ENCODE measurements around the gene LIN9. TPM values are rescaled to one million over a fixed set of nuclear protein-coding genes. Genes with fewer than 3 reads are reported as not detected.

Gene LIN9
- total and polyA plus RNA-seq, 5 donors, result 5.0 to 9.9 (median 7.1) TPM

DNA sequence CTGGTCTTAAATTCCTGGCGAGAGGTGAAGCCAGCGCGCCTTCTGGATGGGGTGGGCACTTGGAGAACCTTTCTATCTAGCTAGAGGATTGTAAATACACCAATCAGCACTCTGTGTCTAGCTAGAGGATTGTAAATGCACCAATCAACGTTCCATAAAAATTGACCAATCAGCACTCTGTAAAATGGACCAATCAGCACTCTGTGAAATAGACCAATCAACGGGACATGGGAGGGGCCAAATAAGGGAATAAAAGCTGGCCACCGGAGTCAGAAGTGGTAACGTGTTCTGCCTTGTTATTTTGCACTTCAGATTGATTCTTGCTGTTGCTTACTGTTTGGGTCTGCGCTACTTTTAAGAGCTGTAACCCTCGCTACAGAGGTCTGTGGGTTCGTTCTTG lies 12.0 kb upstream of the LIN9 start:
- H3K27ac ChIP-seq (ENCODE audit: low read length), result no peak overlapping the region
- H3K4me3 ChIP-seq (ENCODE audit: low read length), result no peak overlapping the region
- intact Hi-C loops (cut with DNase I), result no loop called here
- H3K9me3 ChIP-seq (ENCODE audit: control insufficient read depth, low read length), result no peaks in the 10 kb centered on the region
- DNase-seq, result no peak
- no peaks in the 10 kb centered on the region for H3K4me1 ChIP-seq (ENCODE audit: control insufficient read depth, insufficient read depth, low read length)
- no peaks in the 10 kb centered on the region for H3K27me3 ChIP-seq (ENCODE audit: control insufficient read depth, insufficient read depth)
- WGBS, result 92% methylated on average over 10 of the region's 10 CpGs
- ATAC-seq, result no peak

DNA sequence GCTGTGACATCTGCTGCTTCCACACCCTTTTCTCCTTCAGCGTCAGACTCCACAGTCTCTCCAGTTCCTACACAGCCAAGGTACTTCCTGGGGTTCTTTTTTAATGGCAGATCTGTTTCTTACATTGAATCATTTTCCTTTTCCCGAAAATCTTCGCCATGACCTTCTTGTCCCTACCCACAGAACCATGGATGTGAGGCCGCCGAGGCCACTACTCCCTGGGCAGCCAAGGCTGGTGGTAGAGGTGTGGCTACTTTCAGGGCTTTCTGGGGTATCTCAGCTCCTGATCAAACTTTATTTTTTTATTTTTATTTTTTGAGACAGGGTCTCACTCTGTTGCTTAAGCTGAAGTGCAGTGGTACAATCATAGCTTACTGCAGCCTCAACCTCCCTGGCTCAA lies 9.5 kb upstream of the LIN9 start:
- H3K4me1 ChIP-seq (ENCODE audit: control insufficient read depth, insufficient read depth, low read length), result no peaks in the 10 kb centered on the region
- WGBS, result 94% methylated on average over 5 of the region's 5 CpGs
- H3K27ac ChIP-seq (ENCODE audit: low read length), result no peak overlapping the region
- H3K9me3 ChIP-seq (ENCODE audit: control insufficient read depth, low read length), result no peaks in the 10 kb centered on the region
- H3K4me3 ChIP-seq (ENCODE audit: low read length), result no peak overlapping the region
- ATAC-seq, result no peak
- intact Hi-C loops (cut with DNase I), result no loop called here
- DNase-seq, result no peak
- no peaks in the 10 kb centered on the region for H3K27me3 ChIP-seq (ENCODE audit: control insufficient read depth, insufficient read depth)

DNA sequence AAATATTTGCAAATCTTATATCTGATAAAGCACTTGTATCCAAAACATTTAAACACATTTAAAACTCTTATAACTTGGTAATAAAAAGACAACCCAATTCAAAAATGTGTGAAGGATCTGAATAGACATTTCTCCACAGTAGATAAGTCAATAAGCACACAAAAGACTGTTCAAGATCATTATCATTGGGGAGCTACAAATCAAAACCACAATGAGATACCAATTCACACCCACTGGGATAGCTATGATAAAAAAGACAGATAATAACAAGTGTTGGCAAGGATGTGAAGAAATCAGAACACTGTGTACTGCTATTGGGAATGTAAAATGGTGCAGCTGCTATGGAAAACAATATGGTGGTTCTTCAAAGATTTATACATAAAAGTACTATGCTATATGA lies 5.1 kb upstream of the LIN9 start:
- Histone ChIP-seq H3K4me3 (ENCODE audit: low read length) (no peak overlapping the region), H3K9me3 (ENCODE audit: control insufficient read depth, low read length) (no peaks in the 10 kb centered on the region), H3K27ac (ENCODE audit: low read length) (no peak overlapping the region), H3K27me3 (ENCODE audit: control insufficient read depth, insufficient read depth) (no peaks in the 10 kb centered on the region), H3K4me1 (ENCODE audit: control insufficient read depth, insufficient read depth, low read length) (no peaks in the 10 kb centered on the region)
- ATAC-seq (no peak), DNase-seq (no peak)
- intact Hi-C loops (cut with DNase I), result no loop called here

DNA sequence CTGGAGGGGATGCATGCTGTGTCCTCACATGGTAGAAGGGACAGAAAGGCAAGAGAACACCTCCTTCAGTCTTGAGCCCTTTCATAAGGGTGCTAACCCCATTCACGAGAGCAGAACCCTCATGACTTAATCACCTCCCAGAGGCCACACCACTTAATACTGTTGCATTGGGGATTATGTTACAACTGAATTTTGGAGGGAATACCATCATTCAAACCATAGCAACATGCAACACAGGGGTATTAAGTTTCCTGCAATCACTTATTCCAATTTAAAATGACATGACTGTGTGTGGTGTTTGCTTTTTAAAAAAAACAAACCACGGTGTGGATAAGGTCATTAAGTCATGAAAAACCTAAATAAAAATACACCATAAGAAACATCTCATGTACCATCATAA lies 3.1 kb upstream of the LIN9 start:
- no peak for ATAC-seq
- intact Hi-C loops (cut with DNase I), result no loop called here
- 95% methylated on average over 2 of the region's 2 CpGs for WGBS
- Histone ChIP-seq H3K4me1 (ENCODE audit: control insufficient read depth, insufficient read depth, low read length) (no peaks in the 10 kb centered on the region), H3K27me3 (ENCODE audit: control insufficient read depth, insufficient read depth) (no peaks in the 10 kb centered on the region), H3K4me3 (ENCODE audit: low read length) (no peak overlapping the region), H3K9me3 (ENCODE audit: control insufficient read depth, low read length) (no peaks in the 10 kb centered on the region), H3K27ac (ENCODE audit: low read length) (no peak overlapping the region)
- DNase-seq, result no peak

DNA sequence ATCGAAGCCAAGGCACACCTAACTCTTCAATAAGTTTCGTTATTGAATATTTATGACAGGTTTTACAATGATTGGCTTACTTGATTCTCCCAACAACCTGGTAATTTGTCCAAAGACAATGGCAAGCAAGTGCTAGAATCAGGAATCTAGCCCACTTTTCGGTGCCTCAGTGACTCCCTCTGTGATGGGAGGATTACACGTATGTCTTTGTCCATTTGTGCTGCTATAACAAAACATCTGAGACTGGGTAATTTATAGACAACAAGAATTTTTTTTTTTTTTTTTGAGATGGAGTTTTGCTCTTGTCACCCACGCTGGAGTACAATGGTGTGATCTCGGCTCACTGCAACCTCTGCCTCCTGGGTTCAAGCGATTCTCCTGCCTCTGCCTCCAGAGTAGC lies 2.4 kb upstream of the LIN9 start:
- 96% methylated on average over 7 of the region's 7 CpGs for WGBS
- Histone ChIP-seq H3K4me3 (ENCODE audit: low read length) (no peak overlapping the region), H3K27me3 (ENCODE audit: control insufficient read depth, insufficient read depth) (no peaks in the 10 kb centered on the region), H3K27ac (ENCODE audit: low read length) (no peak overlapping the region), H3K4me1 (ENCODE audit: control insufficient read depth, insufficient read depth, low read length) (no peaks in the 10 kb centered on the region), H3K9me3 (ENCODE audit: control insufficient read depth, low read length) (no peaks in the 10 kb centered on the region)
- intact Hi-C loops (cut with DNase I), result no loop called here
- no peak for ATAC-seq
- DNase-seq, result no peak

DNA sequence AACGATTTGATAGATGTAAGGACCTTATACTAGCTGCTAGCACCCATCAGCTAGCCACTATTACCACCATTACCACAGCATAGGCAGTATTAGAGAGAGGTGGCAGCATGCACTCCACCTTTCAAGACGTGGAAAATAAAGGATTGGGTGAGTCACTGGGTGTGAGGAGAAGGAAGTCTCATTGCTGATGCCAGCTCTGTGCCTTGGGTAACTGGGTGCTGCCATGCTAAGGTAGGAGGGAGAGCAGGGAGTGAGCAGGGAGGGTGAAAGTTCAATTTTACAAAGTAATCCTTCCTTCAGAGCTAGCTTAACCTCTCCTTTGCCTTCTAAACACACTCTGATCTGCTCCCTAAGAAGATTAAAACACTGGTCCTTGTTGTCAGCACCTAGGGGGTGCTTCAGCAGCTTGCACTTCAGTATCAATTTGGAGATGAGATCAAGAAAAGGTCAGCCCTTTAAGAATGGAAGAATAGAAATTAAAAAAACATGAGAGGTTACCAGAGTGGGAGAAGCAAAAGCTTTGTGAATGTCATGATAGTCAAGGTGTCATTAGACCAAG lies 1.8 kb upstream of the LIN9 start:
- DNase-seq (no peak), ATAC-seq (no peak)
- Histone ChIP-seq H3K27me3 (ENCODE audit: control insufficient read depth, insufficient read depth) (no peaks in the 10 kb centered on the region), H3K9me3 (ENCODE audit: control insufficient read depth, low read length) (no peaks in the 10 kb centered on the region), H3K4me1 (ENCODE audit: control insufficient read depth, insufficient read depth, low read length) (no peaks in the 10 kb centered on the region), H3K27ac (ENCODE audit: low read length) (no peak overlapping the region), H3K4me3 (ENCODE audit: low read length) (no peak overlapping the region)
- 87% methylated on average over 2 of the region's 2 CpGs for WGBS
- intact Hi-C loops (cut with DNase I), result no loop called here

DNA sequence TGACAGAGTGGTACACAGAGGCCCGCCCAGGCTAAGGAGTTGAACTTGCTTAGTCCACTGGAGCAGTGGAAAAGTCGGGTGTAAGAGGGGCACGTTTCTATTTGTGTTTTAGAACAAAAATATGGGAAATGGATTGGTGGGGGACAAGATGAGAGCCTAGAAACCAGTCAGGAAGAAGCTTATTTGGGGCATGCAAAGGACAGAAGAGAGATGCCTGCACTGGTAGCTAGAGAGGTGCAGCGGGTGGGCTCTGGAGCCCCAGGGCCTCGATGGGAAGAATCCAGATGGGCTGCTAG lies 1.2 kb upstream of the LIN9 start:
- H3K27ac ChIP-seq (ENCODE audit: low read length), result peak overlapping the region; percentile 13
- DNase-seq (no peak), ATAC-seq (no peak)
- H3K4me1 ChIP-seq (ENCODE audit: control insufficient read depth, insufficient read depth, low read length), result no peaks in the 10 kb centered on the region
- H3K27me3 ChIP-seq (ENCODE audit: control insufficient read depth, insufficient read depth), result no peaks in the 10 kb centered on the region
- H3K4me3 ChIP-seq (ENCODE audit: low read length), result no peak overlapping the region
- intact Hi-C loops (cut with DNase I), result no loop called here
- 87% methylated on average over 5 of the region's 5 CpGs for WGBS
- no peaks in the 10 kb centered on the region for H3K9me3 ChIP-seq (ENCODE audit: control insufficient read depth, low read length)

DNA sequence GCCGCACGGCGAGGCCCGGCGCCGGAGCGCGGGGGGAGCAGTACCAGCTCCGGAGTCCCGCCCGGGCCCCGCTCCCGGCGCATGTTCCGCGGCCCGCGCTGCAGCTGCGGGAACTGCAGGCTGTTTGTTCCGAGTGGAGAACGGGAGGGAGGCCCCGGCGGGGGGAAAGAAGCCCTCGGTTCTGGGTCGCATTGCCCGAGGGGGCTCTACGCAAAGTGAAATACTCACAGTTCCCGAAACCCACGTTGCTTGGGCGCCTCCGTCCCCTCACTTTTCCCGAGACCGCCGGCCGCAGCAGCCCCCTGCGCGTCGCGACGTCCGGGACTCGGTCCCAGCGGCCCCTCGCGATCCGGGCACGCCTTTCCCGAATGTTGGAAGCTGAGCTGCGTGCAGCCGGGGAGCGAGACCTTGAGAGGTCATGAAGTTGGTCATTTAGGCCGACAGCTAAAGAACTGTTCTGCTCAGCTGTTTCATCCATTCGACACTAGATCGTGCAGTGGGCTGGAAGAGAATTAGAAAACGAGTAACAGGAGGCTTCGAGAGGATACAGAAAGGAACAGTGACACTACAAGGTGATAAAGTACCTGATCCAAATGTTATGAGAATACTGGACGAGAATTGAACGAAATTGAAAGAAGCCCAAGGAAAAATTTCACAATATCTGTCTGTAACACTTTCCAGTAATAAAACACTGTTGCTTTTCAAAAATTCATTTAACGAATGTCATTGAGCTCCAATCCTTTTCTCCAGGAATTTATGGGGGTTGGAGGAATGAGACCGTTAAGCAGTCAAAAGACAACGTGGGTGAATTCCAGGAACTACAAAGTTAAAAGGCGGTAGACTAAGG lies 657 bp upstream of the LIN9 start:
- intact Hi-C loops (cut with DNase I), result no loop called here
- WGBS, result 4% methylated on average over 62 of the region's 62 CpGs
- Histone ChIP-seq H3K27ac (ENCODE audit: low read length) (peak overlapping the region; percentile 88), H3K4me1 (ENCODE audit: control insufficient read depth, insufficient read depth, low read length) (no peaks in the 10 kb centered on the region), H3K27me3 (ENCODE audit: control insufficient read depth, insufficient read depth) (no peaks in the 10 kb centered on the region), H3K9me3 (ENCODE audit: control insufficient read depth, low read length) (no peaks in the 10 kb centered on the region), H3K4me3 (ENCODE audit: low read length) (peak overlapping the region; percentile 98)
- DNase-seq (peak in 1 of 3 donors; percentile 22), ATAC-seq (peak; percentile 47)

DNA sequence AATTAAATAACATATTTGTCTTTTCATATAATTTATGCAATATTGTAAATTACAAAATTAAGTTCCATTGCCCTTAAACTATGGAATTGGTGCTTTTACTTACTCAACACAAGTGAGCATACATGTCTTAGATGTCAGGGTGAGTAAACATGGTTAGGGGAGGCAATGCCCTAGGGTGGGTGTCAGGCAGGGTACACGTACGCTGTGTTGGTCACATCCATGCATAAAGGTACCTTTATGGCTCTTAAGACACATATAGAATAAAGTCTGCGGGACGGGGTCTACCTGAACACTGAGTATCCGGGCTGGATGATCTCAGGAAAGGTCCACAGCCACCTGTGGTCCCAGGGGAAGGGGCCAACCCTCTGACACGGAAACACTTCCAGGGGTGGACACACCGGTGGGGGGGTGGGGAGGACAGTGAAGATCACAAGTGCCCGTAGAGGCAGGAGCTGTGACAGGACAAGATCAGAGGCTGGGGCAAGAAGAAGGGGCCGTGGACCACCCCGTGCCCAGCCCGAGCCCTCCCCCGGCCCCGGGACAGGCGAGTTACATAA lies 720 bp downstream of the LIN9 start:
- DNase-seq (peak in 1 of 3 donors; percentile 25), ATAC-seq (peak in 1 of 2 donors; percentile 49)
- peak overlapping the region; percentile 98 for H3K4me3 ChIP-seq (ENCODE audit: low read length)
- no peaks in the 10 kb centered on the region for H3K4me1 ChIP-seq (ENCODE audit: control insufficient read depth, insufficient read depth, low read length)
- H3K9me3 ChIP-seq (ENCODE audit: control insufficient read depth, low read length), result no peaks in the 10 kb centered on the region
- intact Hi-C loops (cut with DNase I), result no loop called here
- peak overlapping the region; percentile 88 for H3K27ac ChIP-seq (ENCODE audit: low read length)
- 5% methylated on average over 14 of the region's 14 CpGs for WGBS
- no peaks in the 10 kb centered on the region for H3K27me3 ChIP-seq (ENCODE audit: control insufficient read depth, insufficient read depth)

DNA sequence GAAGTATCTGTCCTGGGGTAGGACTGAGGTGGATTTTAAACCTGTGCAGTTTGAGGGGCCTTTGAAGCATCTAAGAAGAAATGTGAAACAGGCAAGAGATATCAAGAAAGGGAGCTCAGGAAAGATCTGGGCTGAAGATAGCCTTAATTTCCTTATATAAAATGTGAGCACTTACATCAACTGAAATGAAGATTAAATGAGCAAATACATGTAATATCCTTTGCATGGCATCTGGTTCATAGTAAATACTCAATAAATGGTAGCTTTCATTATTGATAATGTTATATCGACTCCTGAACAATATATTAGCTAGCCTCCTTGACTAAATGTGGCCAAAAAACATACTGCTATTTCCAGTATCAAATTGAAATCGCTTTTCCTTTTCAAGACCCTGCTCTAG lies 2.5 kb downstream of the LIN9 start:
- Histone ChIP-seq H3K4me3 (ENCODE audit: low read length) (no peak overlapping the region), H3K27ac (ENCODE audit: low read length) (no peak overlapping the region), H3K4me1 (ENCODE audit: control insufficient read depth, insufficient read depth, low read length) (no peaks in the 10 kb centered on the region), H3K27me3 (ENCODE audit: control insufficient read depth, insufficient read depth) (no peaks in the 10 kb centered on the region), H3K9me3 (ENCODE audit: control insufficient read depth, low read length) (no peaks in the 10 kb centered on the region)
- ATAC-seq (no peak), DNase-seq (no peak)
- intact Hi-C loops (cut with DNase I), result no loop called here
- WGBS, result 93% methylated on average over 2 of the region's 2 CpGs

DNA sequence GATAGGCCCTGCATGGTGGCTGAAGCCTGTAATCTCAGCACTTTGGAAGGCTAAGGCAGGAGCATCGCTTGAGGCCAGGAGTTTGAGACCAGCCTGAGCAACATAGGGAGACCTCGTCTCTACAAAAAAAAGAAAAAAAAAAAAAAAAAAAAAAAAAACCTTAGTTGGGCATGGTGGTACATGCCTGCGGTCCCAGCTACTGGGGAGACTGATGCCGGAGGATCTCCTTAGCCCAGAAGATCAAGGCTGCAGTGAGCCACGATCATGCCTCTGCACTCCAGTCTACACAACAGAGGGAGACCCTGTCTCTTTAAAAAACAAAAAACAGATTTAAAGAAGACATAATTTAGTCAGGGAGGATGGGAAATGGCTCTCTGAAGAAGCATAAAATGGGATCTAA lies 3.8 kb downstream of the LIN9 start:
- Histone ChIP-seq H3K27me3 (ENCODE audit: control insufficient read depth, insufficient read depth) (no peaks in the 10 kb centered on the region), H3K9me3 (ENCODE audit: control insufficient read depth, low read length) (no peaks in the 10 kb centered on the region), H3K27ac (ENCODE audit: low read length) (no peak overlapping the region), H3K4me3 (ENCODE audit: low read length) (no peak overlapping the region), H3K4me1 (ENCODE audit: control insufficient read depth, insufficient read depth, low read length) (no peaks in the 10 kb centered on the region)
- DNase-seq (no peak), ATAC-seq (no peak)
- 92% methylated on average over 5 of the region's 5 CpGs for WGBS
- intact Hi-C loops (cut with DNase I), result no loop called here
